OCI-LY7 (cell line): ENCODE results near the gene COL4A4. TPM values are rescaled to one million over a fixed set of nuclear protein-coding genes. Genes with fewer than 3 reads are reported as not detected.

Experiments used
- BruUV-seq: library from RNA; stranded (reverse); fragments of 400-500 nt; replicated peaks from 2 replicates; lab custom pipeline; 2021; lab: Mats Ljungman, UMichigan
- CTCF ChIA-PET: fragments of 300-600 bp; sonication (Branson Sonifier 250); formaldehyde crosslinking; loops from one replicate; lab custom pipeline; 2022; ENCODE audit warnings: antibody characterized with exemption; ENCODE audit not compliant: unreplicated experiment; lab: Charles Lee
- POLR2A ChIA-PET: fragments of 300-600 bp; sonication (Branson Sonifier 250); formaldehyde crosslinking; loops from one replicate; lab custom pipeline; 2022; ENCODE audit warnings: antibody characterized with exemption; lab: Charles Lee
- DNase-seq: peaks from one replicate; pipeline ENCODE4 v3.0.0-alpha.2; 2015; ENCODE audit warnings: low spot score
- H2AFZ ChIP-seq: fragments of 200-600 bp; sonication (generic), shearing (Covaris generic); 2 replicates; pipeline ENCODE4 v1.6.1; 2014; ENCODE audit warnings: mild to moderate bottlenecking, antibody characterized with exemption, low read length, moderate library complexity
- H3K27ac ChIP-seq: fragments of 200-600 bp; sonication (generic); 2 replicates; pipeline ENCODE4 v1.5.1; 2014; ENCODE audit warnings: mixed run types, low read depth, mild to moderate bottlenecking, moderate library complexity, low read length, inconsistent platforms; ENCODE audit not compliant: poor library complexity, severe bottlenecking
- H3K36me3 ChIP-seq: fragments of 200-600 bp; sonication (generic); 2 replicates; pipeline ENCODE4 v1.6.1; 2014; ENCODE audit warnings: mild to moderate bottlenecking, antibody characterized with exemption, low read length, moderate library complexity, mixed read lengths; ENCODE audit not compliant: insufficient read depth
- H3K4me1 ChIP-seq: fragments of 200-600 bp; sonication (generic); 2 replicates; pipeline ENCODE4 v1.5.1; 2014; ENCODE audit warnings: mild to moderate bottlenecking, low read length; ENCODE audit not compliant: insufficient read depth, poor library complexity, severe bottlenecking
- H3K4me2 ChIP-seq: fragments of 200-600 bp; sonication (generic); 2 replicates; pipeline ENCODE4 v1.6.1; 2014; ENCODE audit warnings: mild to moderate bottlenecking, low read length
- H3K4me3 ChIP-seq: fragments of 200-600 bp; sonication (generic); 2 replicates; pipeline ENCODE4 v1.5.1; 2014; ENCODE audit warnings: mild to moderate bottlenecking, low read depth, low read length; ENCODE audit not compliant: poor library complexity, severe bottlenecking
- H3K79me2 ChIP-seq: fragments of 200-600 bp; sonication (generic); 2 replicates; pipeline ENCODE4 v1.6.1; 2016; ENCODE audit warnings: low read depth, mild to moderate bottlenecking, low read length, moderate library complexity, mixed read lengths; ENCODE audit not compliant: insufficient read depth
- H3K9me2 ChIP-seq: fragments of 200-600 bp; sonication (generic); 2 replicates; pipeline ENCODE4 v1.6.1; 2016; ENCODE audit warnings: mild to moderate bottlenecking, low read length, mixed read lengths; ENCODE audit not compliant: insufficient read depth
- H3K9me3 ChIP-seq: fragments of 200-600 bp; sonication (generic); 2 replicates; pipeline ENCODE4 v1.6.1; 2014; ENCODE audit warnings: mild to moderate bottlenecking, mixed run types, low read length, mixed read lengths
- H4K20me1 ChIP-seq: fragments of 200-600 bp; sonication (generic); 2 replicates; pipeline ENCODE4 v1.6.1; 2014; ENCODE audit warnings: mild to moderate bottlenecking, antibody characterized with exemption, low read length, moderate library complexity, mixed read lengths; ENCODE audit not compliant: insufficient read depth
- EZH2phosphoT487 ChIP-seq: fragments of 200-600 bp; sonication (generic); IDR thresholded peaks from 2 replicates; pipeline ENCODE4 v1.6.1; 2018; ENCODE audit warnings: low read depth, borderline replicate concordance, mild to moderate bottlenecking, mixed run types, antibody characterized with exemption, low read length, moderate library complexity, mixed read lengths
- intact Hi-C: fragments of 100-400 bp; cut with micrococcal nuclease; formaldehyde crosslinking; loops from one replicate; pipeline ENCODE4 v1.10.0; 2022; ENCODE audit not compliant: unreplicated experiment
- total RNA-seq, 2 experiments: library from RNA; depleted of rRNA in 1 of 2; stranded (reverse); fragments of >200 nt in 1 of 2; shearing (Covaris generic) in 1 of 2; gene quantifications; 2 replicates each; pipeline ENCODE4 v1.2.3, GENCODE V29; 2014 to 2022
- TF ChIP-seq, protein P1 (sequence below): fragments of 200-600 bp; sonication (generic); conservative IDR thresholded peaks from 2 replicates; pipeline ENCODE4 v1.5.1; 2014; ENCODE audit warnings: mild to moderate bottlenecking, antibody characterized with exemption, low read length, moderate library complexity, mixed read lengths

COL4A4 gene
- total RNA-seq, 2 experiments from 2014 or later = 0.16 to 7.0 TPM

GRCh38 chr2:227123697-227124096, 40.3 kb downstream of the COL4A4 start:
- Histone ChIP-seq H4K20me1 (no peaks in the 10 kb centered on the region), H3K9me3 (no peaks in the 10 kb centered on the region), H3K36me3 (no peaks in the 10 kb centered on the region), H3K4me2 (no peak overlapping the region), H3K79me2 (no peaks in the 10 kb centered on the region), H3K4me1 (no peaks in the 10 kb centered on the region), H2AFZ (no peak overlapping the region), H3K9me2 (no peaks in the 10 kb centered on the region), H3K27ac (no peak overlapping the region), H3K4me3 (no peak overlapping the region)
- DNase-seq = no peak
- POLR2A ChIA-PET = interaction anchor here (0.6 kb wide), 1 partner anchor 124 kb away, joined by 3 read pairs; no protein-coding TSS in a partner anchor
- no TSS peak for BruUV-seq
- CTCF ChIA-PET = no interaction called here
- intact Hi-C loops = no loop called here
- TF ChIP-seq, protein P1, sequence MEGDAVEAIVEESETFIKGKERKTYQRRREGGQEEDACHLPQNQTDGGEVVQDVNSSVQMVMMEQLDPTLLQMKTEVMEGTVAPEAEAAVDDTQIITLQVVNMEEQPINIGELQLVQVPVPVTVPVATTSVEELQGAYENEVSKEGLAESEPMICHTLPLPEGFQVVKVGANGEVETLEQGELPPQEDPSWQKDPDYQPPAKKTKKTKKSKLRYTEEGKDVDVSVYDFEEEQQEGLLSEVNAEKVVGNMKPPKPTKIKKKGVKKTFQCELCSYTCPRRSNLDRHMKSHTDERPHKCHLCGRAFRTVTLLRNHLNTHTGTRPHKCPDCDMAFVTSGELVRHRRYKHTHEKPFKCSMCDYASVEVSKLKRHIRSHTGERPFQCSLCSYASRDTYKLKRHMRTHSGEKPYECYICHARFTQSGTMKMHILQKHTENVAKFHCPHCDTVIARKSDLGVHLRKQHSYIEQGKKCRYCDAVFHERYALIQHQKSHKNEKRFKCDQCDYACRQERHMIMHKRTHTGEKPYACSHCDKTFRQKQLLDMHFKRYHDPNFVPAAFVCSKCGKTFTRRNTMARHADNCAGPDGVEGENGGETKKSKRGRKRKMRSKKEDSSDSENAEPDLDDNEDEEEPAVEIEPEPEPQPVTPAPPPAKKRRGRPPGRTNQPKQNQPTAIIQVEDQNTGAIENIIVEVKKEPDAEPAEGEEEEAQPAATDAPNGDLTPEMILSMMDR = no peak
- TF ChIP-seq EZH2phosphoT487 = no peak

DNA sequence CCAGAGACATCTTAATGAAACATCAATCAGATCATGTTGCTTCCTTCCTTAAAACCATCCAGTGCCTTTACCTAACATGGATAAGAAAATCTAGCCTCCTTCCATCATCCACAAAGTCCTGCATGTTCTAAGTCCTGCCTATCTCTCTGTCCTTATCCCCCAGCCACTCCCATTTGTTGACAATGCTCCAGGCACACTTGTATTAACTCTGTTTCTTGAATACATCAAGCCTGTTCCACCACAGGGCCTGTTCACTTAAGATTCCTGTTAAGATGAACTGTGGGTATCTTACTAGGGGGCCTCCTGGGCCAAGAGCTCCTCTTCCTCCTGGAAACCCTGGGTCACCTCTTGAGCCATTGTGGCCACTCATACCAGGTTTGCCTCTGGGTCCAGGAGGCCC, 45.7 kb downstream of the COL4A4 start:
- no peaks in the 10 kb centered on the region for H3K4me1 ChIP-seq
- TF ChIP-seq EZH2phosphoT487 = no peak
- H2AFZ ChIP-seq = no peak overlapping the region
- BruUV-seq = no TSS peak
- H3K4me2 ChIP-seq = no peak overlapping the region
- no peak for DNase-seq
- no peak overlapping the region for H3K27ac ChIP-seq
- CTCF ChIA-PET = no interaction called here
- no peak overlapping the region for H3K4me3 ChIP-seq
- H3K9me2 ChIP-seq = no peaks in the 10 kb centered on the region
- no peaks in the 10 kb centered on the region for H4K20me1 ChIP-seq
- H3K9me3 ChIP-seq = no peaks in the 10 kb centered on the region
- intact Hi-C loops = no loop called here
- no peaks in the 10 kb centered on the region for H3K79me2 ChIP-seq
- H3K36me3 ChIP-seq = no peaks in the 10 kb centered on the region
- POLR2A ChIA-PET = interaction anchor here (1.3 kb wide), 1 partner anchor 11 kb away, joined by 3 read pairs; no protein-coding TSS in a partner anchor

- no TSS peak for BruUV-seq
- H3K36me3 ChIP-seq = no peaks in the 10 kb centered on the region
- no peaks in the 10 kb centered on the region for H4K20me1 ChIP-seq
- H3K27ac ChIP-seq = no peak overlapping the region
- no peak for DNase-seq
- H3K4me3 ChIP-seq = no peak overlapping the region
- POLR2A ChIA-PET = interaction anchor here (0.6 to 1.3 kb wide), 2 partner anchors 12 to 203 kb away, joined by 3 read pairs; no protein-coding TSS in a partner anchor
- intact Hi-C loops = no loop called here
- CTCF ChIA-PET = no interaction called here
- no peaks in the 10 kb centered on the region for H3K9me3 ChIP-seq
- no peak overlapping the region for H3K4me2 ChIP-seq
- H2AFZ ChIP-seq = no peak overlapping the region
- TF ChIP-seq, protein P1 = no peak
- TF ChIP-seq EZH2phosphoT487 = no peak
- H3K9me2 ChIP-seq = no peaks in the 10 kb centered on the region
- H3K79me2 ChIP-seq = no peaks in the 10 kb centered on the region
- no peaks in the 10 kb centered on the region for H3K4me1 ChIP-seq
Measured at GRCh38 chr2:227117852-227118251, 46.2 kb downstream of the COL4A4 start.
